Body of pancreas (tissue), 4 donors: Measurements from ENCODE around the gene SYNE1.

Source experiments
- POLR2A ChIP-seq, 3 donors: fragments of 450-650 bp; IDR thresholded peaks; one replicate each; pipeline ENCODE4 v1.6.1; 2016; ENCODE audit warnings: antibody characterized with exemption in 3 of 3, mild to moderate bottlenecking in 2 of 3
- TF ChIP-seq, protein P1 (sequence below), 7 experiments: fragments of 450-650 bp in 4 of 7; fragments of 200-600 bp in 3 of 7; sonication (generic) in 3 of 7; IDR thresholded peaks; one replicate each; pipeline ENCODE4 v1.5.1; 2016 to 2019; ENCODE audit warnings: antibody characterized with exemption in 7 of 7

DNA sequence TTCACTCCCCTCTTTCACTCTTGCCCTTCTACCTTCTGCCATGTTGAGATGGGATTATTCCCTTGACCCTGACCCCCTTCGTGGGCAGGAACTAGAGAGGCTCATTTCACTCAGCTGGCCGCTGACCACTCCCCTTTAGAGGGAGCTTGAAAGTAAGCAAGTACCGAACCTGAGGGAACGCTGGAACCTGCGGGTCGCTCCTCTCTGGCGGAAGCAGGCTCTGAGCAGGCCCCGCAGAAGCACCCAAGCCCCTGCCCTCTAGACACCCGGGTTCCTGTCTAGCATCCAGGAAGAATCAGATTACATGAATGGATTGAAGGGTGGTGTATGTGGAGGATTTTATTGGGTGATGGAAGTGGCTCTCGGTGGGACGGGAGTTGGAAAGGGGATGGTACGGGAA lies 48.7 kb upstream of the SYNE1 start:
- TF ChIP-seq, protein P1, sequence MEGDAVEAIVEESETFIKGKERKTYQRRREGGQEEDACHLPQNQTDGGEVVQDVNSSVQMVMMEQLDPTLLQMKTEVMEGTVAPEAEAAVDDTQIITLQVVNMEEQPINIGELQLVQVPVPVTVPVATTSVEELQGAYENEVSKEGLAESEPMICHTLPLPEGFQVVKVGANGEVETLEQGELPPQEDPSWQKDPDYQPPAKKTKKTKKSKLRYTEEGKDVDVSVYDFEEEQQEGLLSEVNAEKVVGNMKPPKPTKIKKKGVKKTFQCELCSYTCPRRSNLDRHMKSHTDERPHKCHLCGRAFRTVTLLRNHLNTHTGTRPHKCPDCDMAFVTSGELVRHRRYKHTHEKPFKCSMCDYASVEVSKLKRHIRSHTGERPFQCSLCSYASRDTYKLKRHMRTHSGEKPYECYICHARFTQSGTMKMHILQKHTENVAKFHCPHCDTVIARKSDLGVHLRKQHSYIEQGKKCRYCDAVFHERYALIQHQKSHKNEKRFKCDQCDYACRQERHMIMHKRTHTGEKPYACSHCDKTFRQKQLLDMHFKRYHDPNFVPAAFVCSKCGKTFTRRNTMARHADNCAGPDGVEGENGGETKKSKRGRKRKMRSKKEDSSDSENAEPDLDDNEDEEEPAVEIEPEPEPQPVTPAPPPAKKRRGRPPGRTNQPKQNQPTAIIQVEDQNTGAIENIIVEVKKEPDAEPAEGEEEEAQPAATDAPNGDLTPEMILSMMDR (IDR thresholded peaks at IDR 0.05) = no peak
- no peak for TF ChIP-seq POLR2A (IDR thresholded peaks at IDR 0.05)
